DOHH2 (cell line): ENCODE data around the gene KLF16.

Source experiments
- EZH2phosphoT487 ChIP-seq: fragments of 200-600 bp; sonication (generic); IDR thresholded peaks from 2 replicates; pipeline ENCODE4 v1.6.1; 2017; ENCODE audit warnings: borderline replicate concordance, mild to moderate bottlenecking, antibody characterized with exemption, low read length, moderate library complexity, mixed read lengths
- TF ChIP-seq, protein P1 (sequence below): fragments of 200-600 bp; sonication (generic); IDR thresholded peaks from one replicate; pipeline ENCODE4 v1.5.1; 2014; ENCODE audit warnings: antibody characterized with exemption, mild to moderate bottlenecking, low read depth, low read length; ENCODE audit not compliant: poor library complexity, severe bottlenecking

DNA sequence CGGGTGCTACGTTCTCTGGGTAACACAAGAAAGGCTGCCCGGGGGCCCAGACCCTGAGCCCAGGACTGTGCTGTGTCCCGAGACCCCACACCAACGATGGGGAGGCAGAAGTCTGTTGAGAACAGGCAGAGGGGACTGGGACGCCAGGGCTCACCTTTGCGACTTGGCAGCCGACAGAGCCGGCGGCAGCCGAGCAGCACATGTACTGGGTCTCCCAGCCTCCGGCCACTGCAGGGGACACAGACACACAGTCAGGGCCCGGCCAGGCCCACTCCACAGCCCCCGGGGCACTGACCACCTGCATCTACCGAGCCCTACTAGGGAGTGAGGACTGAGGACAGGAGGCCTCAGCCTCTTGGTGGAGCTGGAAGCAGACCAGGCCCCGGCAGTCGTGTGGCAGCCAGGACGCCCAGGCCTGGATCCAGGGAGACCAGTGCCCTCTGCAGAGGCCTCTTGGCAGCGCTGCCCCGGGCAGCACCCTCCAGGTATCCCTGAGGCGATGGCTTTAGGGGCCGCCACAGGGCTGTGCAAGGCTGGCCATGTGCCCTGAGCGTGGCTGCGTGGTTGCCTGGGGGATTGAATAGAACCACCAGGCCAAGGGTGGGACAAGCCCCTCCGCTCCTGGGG, 45.7 kb downstream of the KLF16 start:
- TF ChIP-seq, protein P1, sequence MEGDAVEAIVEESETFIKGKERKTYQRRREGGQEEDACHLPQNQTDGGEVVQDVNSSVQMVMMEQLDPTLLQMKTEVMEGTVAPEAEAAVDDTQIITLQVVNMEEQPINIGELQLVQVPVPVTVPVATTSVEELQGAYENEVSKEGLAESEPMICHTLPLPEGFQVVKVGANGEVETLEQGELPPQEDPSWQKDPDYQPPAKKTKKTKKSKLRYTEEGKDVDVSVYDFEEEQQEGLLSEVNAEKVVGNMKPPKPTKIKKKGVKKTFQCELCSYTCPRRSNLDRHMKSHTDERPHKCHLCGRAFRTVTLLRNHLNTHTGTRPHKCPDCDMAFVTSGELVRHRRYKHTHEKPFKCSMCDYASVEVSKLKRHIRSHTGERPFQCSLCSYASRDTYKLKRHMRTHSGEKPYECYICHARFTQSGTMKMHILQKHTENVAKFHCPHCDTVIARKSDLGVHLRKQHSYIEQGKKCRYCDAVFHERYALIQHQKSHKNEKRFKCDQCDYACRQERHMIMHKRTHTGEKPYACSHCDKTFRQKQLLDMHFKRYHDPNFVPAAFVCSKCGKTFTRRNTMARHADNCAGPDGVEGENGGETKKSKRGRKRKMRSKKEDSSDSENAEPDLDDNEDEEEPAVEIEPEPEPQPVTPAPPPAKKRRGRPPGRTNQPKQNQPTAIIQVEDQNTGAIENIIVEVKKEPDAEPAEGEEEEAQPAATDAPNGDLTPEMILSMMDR: no peak
- no peak for TF ChIP-seq EZH2phosphoT487
